HG03575 (cell line): ENCODE results near the gene IL6R.

Experiments used
- ATAC-seq: cut with Tn5 transposase; IDR thresholded peaks from one replicate; pipeline ENCODE4 v1.9.1; 2021; ENCODE audit not compliant: unreplicated experiment, insufficient number of reproducible peaks, low FRiP score; ENCODE audit errors: extremely low read depth

Gene IL6R

GRCh38 chr1:154495496-154496273, 90.5 kb downstream of the IL6R start:
- ATAC-seq, result no peak

- ATAC-seq, result no peak
Observed at GRCh38 chr1:154496383-154496782, 91.2 kb downstream of the IL6R start.

GRCh38 chr1:154497026-154497806, 92.1 kb downstream of the IL6R start:
- no peak for ATAC-seq

- ATAC-seq, result no peak
Observed at GRCh38 chr1:154499446-154499845, 94.3 kb downstream of the IL6R start.

- ATAC-seq, result no peak
Observed at GRCh38 chr1:154500533-154500932, 95.4 kb downstream of the IL6R start.

DNA sequence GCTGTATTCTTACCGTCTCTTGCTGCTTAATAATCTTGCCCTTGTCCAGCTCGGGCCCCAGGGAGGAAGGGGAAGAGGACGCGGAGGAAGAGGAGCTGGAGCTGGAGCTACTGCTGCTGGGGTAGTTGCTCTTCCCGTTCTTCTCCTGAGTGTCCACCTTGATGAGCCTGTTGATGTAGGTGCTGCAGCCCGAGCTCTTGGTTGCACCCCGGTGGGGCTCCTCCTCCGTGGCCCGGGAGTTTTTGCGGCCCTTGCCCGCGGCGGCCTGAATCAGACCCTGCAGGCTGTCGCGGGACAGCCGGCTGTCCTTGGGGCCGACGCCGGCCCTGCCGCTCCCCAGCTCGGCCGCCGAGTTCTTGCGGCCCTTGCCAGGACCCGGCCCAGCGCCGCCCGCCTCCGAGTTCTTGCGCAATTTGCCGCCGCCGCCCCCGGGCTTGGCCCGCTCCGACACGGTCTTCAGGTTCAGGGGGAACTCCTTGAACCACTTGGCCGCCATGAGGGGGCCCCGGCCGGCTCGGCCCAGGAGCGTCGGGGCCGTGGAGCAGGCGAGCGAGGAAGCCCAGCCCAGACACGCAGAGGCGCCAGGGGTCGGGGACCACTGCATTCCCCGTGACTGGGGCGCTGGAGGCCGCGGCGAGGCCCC, 96.4 kb downstream of the IL6R start:
- ATAC-seq, result no peak

DNA sequence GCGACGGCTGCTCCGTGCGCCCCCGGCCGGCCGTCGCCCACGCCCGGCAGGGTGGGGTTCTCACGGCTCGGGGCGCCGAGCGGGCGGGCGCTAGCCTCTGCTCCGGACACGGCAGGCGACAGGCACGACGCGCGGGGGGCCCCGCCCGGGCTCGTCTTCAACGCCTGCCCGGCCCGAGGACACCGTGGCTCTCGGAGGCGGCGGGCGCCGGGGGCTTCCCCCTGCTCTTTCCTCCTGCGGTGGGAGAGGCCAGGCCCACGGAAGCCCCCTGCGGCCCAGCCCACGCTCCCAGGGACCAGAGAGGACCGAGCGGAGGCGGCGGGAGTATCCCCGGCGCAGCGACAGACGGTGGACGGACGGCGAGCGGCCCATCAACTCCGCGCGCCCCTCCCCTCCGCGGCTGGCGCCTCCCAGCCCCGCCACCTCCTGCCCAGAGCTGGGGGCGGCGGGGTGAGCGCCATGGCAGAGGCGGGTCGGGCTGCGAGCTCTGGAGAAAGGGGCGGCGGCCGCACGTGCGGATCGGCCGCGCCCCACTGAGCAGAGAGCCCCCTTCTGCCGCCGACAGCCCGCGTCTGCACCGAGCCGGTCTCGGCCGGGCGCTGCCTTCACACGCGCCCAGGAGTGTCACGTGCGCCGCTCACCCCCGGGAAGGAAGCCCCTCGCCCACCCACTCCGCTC, 97.1 kb downstream of the IL6R start, which contains the start of the genes SHE and TDRD10:
Gene SHE (minus strand): TSS at position 347 of the 678 bp plus-strand sequence. CDS start 386 bp downstream, outside the sequence.
Gene TDRD10 (plus strand): TSS at position 154 of the 678 bp plus-strand sequence. CDS start 4,685 bp downstream, outside the sequence.
- ATAC-seq, result no peak

DNA sequence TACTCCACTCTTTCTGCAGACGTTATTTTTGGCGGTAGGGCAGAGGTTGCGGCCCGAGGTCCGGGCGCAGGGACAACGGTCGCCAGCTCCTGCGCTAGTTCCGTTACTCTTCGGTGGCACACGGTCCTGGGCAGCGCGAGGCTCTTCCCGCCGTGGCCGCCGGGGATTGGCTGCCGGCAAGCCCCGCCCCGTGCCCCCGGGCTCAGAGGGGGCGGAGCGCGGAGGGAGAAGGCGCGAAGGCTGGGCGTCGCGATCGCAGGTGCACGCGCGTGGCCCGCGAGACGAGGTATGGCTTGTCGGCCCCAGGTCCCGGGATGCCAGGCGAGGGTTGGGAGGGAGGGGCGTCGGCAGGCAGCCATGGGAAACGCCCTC, 97.6 kb downstream of the IL6R start:
- no peak for ATAC-seq

GRCh38 chr1:154503898-154504297, 98.8 kb downstream of the IL6R start:
- no peak for ATAC-seq

- no peak for ATAC-seq
Observed at GRCh38 chr1:154512760-154513159, 107.6 kb downstream of the IL6R start.

GRCh38 chr1:154514066-154514553, 109.0 kb downstream of the IL6R start:
- no peak for ATAC-seq

GRCh38 chr1:154517661-154518060, 112.5 kb downstream of the IL6R start:
- ATAC-seq, result no peak
